ENCODE data around the gene TNFRSF19. TPM values are rescaled to one million over a fixed set of nuclear protein-coding genes. Genes with fewer than 3 reads are reported as not detected.

TNFRSF19 gene
- total and polyA plus RNA-seq, 10 of the 15 experiments (the other 5 are each of a cell fraction or from before 2014, with no cell fraction given): 16.4 to 46.2 (median 35.4) TPM

DNA sequence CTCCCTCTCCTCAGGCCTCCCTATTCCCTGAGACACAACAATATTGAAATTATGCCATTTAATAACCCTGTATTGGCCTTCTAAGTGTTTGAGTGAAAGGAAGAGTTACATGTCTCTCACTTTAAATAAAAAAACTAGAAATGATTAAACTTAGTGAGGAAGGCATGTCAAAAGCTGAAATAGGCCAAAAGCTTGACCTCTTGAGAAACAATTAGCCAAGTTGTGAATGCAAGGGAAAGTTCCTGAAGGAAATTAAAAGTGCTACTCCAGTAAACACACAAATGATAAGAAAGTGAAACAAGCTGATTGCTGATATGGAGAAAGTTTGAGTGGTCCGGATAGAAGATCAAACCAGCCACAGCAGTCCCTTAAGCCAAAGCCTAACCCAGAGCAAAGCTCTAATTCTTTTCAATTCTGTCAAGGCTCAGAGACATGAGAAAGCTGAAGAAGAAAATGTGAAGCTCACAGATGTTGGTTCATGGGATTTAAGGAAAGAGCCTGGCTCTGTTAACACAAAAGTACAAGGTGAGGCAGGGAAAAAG is 127.6 kb downstream of the TNFRSF19 start:
- peak; percentile 28; the same call in 2 of the 3 replicates for ATAC-seq
- no peak overlapping the region for H3K4me3 ChIP-seq
- no peak overlapping the region for H3K27ac ChIP-seq (ENCODE audit: control insufficient read depth, insufficient read depth)
- 0% methylated on average over 1 of the region's 1 CpG for WGBS (ENCODE audit: insufficient coverage, insufficient replicate concordance, low lambda C conversion rate, missing lambda C conversion rate)
- H3K36me3 ChIP-seq (ENCODE audit: control insufficient read depth in 2 of 2, insufficient read depth in 2 of 2, low read length in 1 of 2): no peaks in the 10 kb centered on the region
- in situ Hi-C loops (cut with MboI) (no loop called here), intact Hi-C loops (cut with micrococcal nuclease; ENCODE audit: unreplicated experiment) (no loop called here)
- H3K9ac ChIP-seq (ENCODE audit: control insufficient read depth, insufficient read depth, low read length): no peak overlapping the region
- TF ChIP-seq SIX5 (IDR thresholded peaks at IDR 0.05; ENCODE audit: low read depth, low read length, severe bottlenecking) (no peak), RUNX3 (IDR thresholded peaks at IDR 0.05; ENCODE audit: low read length) (peak; percentile 52; the same call in 1 of the 2 replicates), TCF7 (IDR thresholded peaks at IDR 0.05; ENCODE audit: borderline replicate concordance) (0 out of 2 replicates have a peak, but pooled peaks have one; percentile 58)
- no TSS peak for BruUV-seq (replicated peaks)
- SMC1A ChIA-PET (ENCODE audit: uncharacterized antibody, unreplicated experiment): interaction anchor here (0.6 to 2.1 kb wide), 4 partner anchors 13 to 135 kb away, joined by 3 to 6 read pairs (median 4); no protein-coding TSS in a partner anchor
- H3K4me2 ChIP-seq (ENCODE audit: control insufficient read depth, insufficient read depth): no peak overlapping the region
- no peak for FAIRE-seq
- CTCF ChIA-PET: interaction anchor here (1.1 to 1.6 kb wide), 3 partner anchors 10 to 14 kb away, joined by 4 to 6 read pairs (median 4); no protein-coding TSS in a partner anchor
- DNase-seq (ENCODE audit: low read depth, low spot score): no peak
- H3K4me1 ChIP-seq (ENCODE audit: control insufficient read depth, insufficient read depth, low read length): peaks cover 7% of the 10 kb centered on the region; the same call in 1 of the 2 replicates
- H3K79me2 ChIP-seq (ENCODE audit: control insufficient read depth, insufficient read depth, low read length): no peaks in the 10 kb centered on the region
- RAD21 ChIA-PET (ENCODE audit: unreplicated experiment): no interaction called here
- H3K9me3 ChIP-seq (replicated peaks; ENCODE audit: control insufficient read depth, insufficient read depth, low read length): no peaks in the 10 kb centered on the region; the same call in 2 of the 3 replicates
- no peak overlapping the region for H2AFZ ChIP-seq (ENCODE audit: control insufficient read depth, low read depth, low read length)
- POLR2A ChIA-PET: interaction anchor here (0.8 kb wide), 1 partner anchor 20 kb away, joined by 3 read pairs; no protein-coding TSS in a partner anchor
- no peaks in the 10 kb centered on the region for H3K27me3 ChIP-seq (replicated peaks in 1 of 2; ENCODE audit: control insufficient read depth in 2 of 2, insufficient read depth in 2 of 2, low read length in 1 of 2)
- H4K20me1 ChIP-seq (ENCODE audit: control insufficient read depth, insufficient read depth): no peaks in the 10 kb centered on the region

- POLR2A ChIA-PET: no interaction called here
- intact Hi-C loops (cut with micrococcal nuclease; ENCODE audit: unreplicated experiment): no loop called here
These were observed 129.1 kb downstream of the TNFRSF19 start for GRCh38 chr13:23699271-23699670.

More at GRCh38 chr13:23699271-23699670, 129.1 kb downstream of the TNFRSF19 start:
- BruUV-seq (replicated peaks): no TSS peak
- ChIA-PET RAD21 (ENCODE audit: unreplicated experiment) (no interaction called here), SMC1A (ENCODE audit: uncharacterized antibody, unreplicated experiment) (interaction anchor here (1.3 to 2.1 kb wide), 2 partner anchors 14 to 19 kb away, joined by 4 to 6 read pairs; no protein-coding TSS in a partner anchor), CTCF (interaction anchor here (0.7 kb wide), 1 partner anchor 154 kb away, joined by 3 read pairs; no protein-coding TSS in a partner anchor)
- ATAC-seq (no peak), DNase-seq (ENCODE audit: low read depth, low spot score) (no peak), FAIRE-seq (no peak)
- Histone ChIP-seq H3K4me3 (no peak overlapping the region), H4K20me1 (ENCODE audit: control insufficient read depth, insufficient read depth) (no peaks in the 10 kb centered on the region), H3K4me1 (ENCODE audit: control insufficient read depth, insufficient read depth, low read length) (peaks cover 7% of the 10 kb centered on the region; the same call in 1 of the 2 replicates), H3K36me3 (ENCODE audit: control insufficient read depth in 2 of 2, insufficient read depth in 2 of 2, low read length in 1 of 2) (no peaks in the 10 kb centered on the region), H3K27me3 (replicated peaks in 1 of 2; ENCODE audit: control insufficient read depth in 2 of 2, insufficient read depth in 2 of 2, low read length in 1 of 2) (no peaks in the 10 kb centered on the region), H3K79me2 (ENCODE audit: control insufficient read depth, insufficient read depth, low read length) (no peaks in the 10 kb centered on the region), H2AFZ (ENCODE audit: control insufficient read depth, low read depth, low read length) (no peak overlapping the region), H3K27ac (ENCODE audit: control insufficient read depth, insufficient read depth) (no peak overlapping the region), H3K9me3 (replicated peaks; ENCODE audit: control insufficient read depth, insufficient read depth, low read length) (no peaks in the 10 kb centered on the region; the same call in 2 of the 3 replicates), H3K4me2 (ENCODE audit: control insufficient read depth, insufficient read depth) (no peak overlapping the region), H3K9ac (ENCODE audit: control insufficient read depth, insufficient read depth, low read length) (no peak overlapping the region)
- no peak for TF ChIP-seq MYB (IDR thresholded peaks at IDR 0.05; ENCODE audit: borderline replicate concordance, low read depth, low read length)
- 28% methylated on average over 2 of the region's 2 CpGs for WGBS (ENCODE audit: insufficient coverage, insufficient replicate concordance, low lambda C conversion rate, missing lambda C conversion rate)
- in situ Hi-C loops (cut with MboI): no loop called here

Measured in GM12878 (cell line).